Femur (tissue), 1 donor: Measurements from ENCODE around the gene EXD1.
A peak's percentile ranks its signal among the peaks of the same experiment; 100 is the strongest.
"Not testable (repeated sequence)": the region's sequence is repeated elsewhere in the genome, so short reads cannot be mapped to it uniquely, and the experiment has no call there.

Experiments used
- DNase-seq: peaks from one replicate; pipeline ENCODE4 v3.0.0-alpha.2; 2017

EXD1 gene

GRCh38 chr15:41230650-41231421 is at the start of gene EXD1, which contains the start of gene CHP1:
TSS of gene EXD1 (minus strand) at chr15:41230757. CDS start at chr15:41226575, 4,182 bp downstream.
TSS of gene CHP1 (plus strand) at chr15:41231268. CDS start at chr15:41231383, 115 bp downstream.
- peak; percentile 99 for DNase-seq

GRCh38 chr15:41279535-41280283 is 49.2 kb upstream of the EXD1 start:
- no peak for DNase-seq

- no peak for DNase-seq
Observed at GRCh38 chr15:41278319-41278718, 47.8 kb upstream of the EXD1 start.

- DNase-seq = no peak
Observed at GRCh38 chr15:41276831-41277230, 46.3 kb upstream of the EXD1 start.

GRCh38 chr15:41269887-41270286 is 39.3 kb upstream of the EXD1 start:
- no peak for DNase-seq

GRCh38 chr15:41263891-41264351 is 33.4 kb upstream of the EXD1 start:
- DNase-seq = no peak

GRCh38 chr15:41262571-41262970 is 32.0 kb upstream of the EXD1 start:
- DNase-seq = no peak

GRCh38 chr15:41260924-41261323 is 30.4 kb upstream of the EXD1 start:
- DNase-seq = not testable (repeated sequence)

GRCh38 chr15:41259546-41260189 is 29.1 kb upstream of the EXD1 start:
- DNase-seq = no peak

- no peak for DNase-seq
Observed at GRCh38 chr15:41258750-41259471, 28.4 kb upstream of the EXD1 start.

GRCh38 chr15:41256577-41257038 is 26.1 kb upstream of the EXD1 start:
- DNase-seq = no peak

- DNase-seq = no peak
Observed at GRCh38 chr15:41256103-41256502, 25.5 kb upstream of the EXD1 start.

- no peak for DNase-seq
Observed at GRCh38 chr15:41254560-41254959, 24.0 kb upstream of the EXD1 start.

- DNase-seq = no peak
Observed at GRCh38 chr15:41251411-41251810, 20.9 kb upstream of the EXD1 start.

- DNase-seq = not testable (repeated sequence)
Observed at GRCh38 chr15:41250745-41251144, 20.2 kb upstream of the EXD1 start.

- no peak for DNase-seq
Observed at GRCh38 chr15:41241221-41241964, 10.8 kb upstream of the EXD1 start.

GRCh38 chr15:41238100-41238499 is 7.5 kb upstream of the EXD1 start:
- no peak for DNase-seq

- DNase-seq = no peak
Observed at GRCh38 chr15:41235929-41236328, 5.4 kb upstream of the EXD1 start.

- DNase-seq = not testable (repeated sequence)
Observed at GRCh38 chr15:41235228-41235627, 4.7 kb upstream of the EXD1 start.

GRCh38 chr15:41233367-41233771 is 2.8 kb upstream of the EXD1 start:
- DNase-seq = no peak

- DNase-seq = no peak
Observed at GRCh38 chr15:41231422-41232226, 1.1 kb upstream of the EXD1 start.
